AG09309 (cell line): ENCODE measurements around the gene CTPS1.

Experiments used
- DNase-seq: peaks from one replicate; pipeline ENCODE4 v3.0.0-alpha.2; 2010; ENCODE audit warnings: low read depth
- H3K4me3 ChIP-seq: 2 replicates; pipeline ENCODE4 v1.5.1; 2011; ENCODE audit warnings: mild to moderate bottlenecking, low read depth, low read length, moderate library complexity; ENCODE audit not compliant: control insufficient read depth
- CTCF ChIP-seq: IDR thresholded peaks from 2 replicates; pipeline ENCODE4 v1.5.1; 2011; ENCODE audit warnings: mild to moderate bottlenecking, low read depth, low read length, inconsistent platforms; ENCODE audit not compliant: insufficient read depth, control insufficient read depth; ENCODE audit errors: missing control alignments

The CTPS1 gene

GRCh38 chr1:40949563-40949962 is 29.9 kb upstream of the CTPS1 start:
- H3K4me3 ChIP-seq = no peak overlapping the region
- no peak for TF ChIP-seq CTCF
- no peak for DNase-seq

GRCh38 chr1:40951943-40952743 is 27.4 kb upstream of the CTPS1 start:
- H3K4me3 ChIP-seq = no peak overlapping the region
- peak; percentile 92 for TF ChIP-seq CTCF
- DNase-seq = no peak

- TF ChIP-seq CTCF = no peak
- no peak for DNase-seq
- no peak overlapping the region for H3K4me3 ChIP-seq
These were observed 26.7 kb upstream of the CTPS1 start for GRCh38 chr1:40952744-40953315.

DNA sequence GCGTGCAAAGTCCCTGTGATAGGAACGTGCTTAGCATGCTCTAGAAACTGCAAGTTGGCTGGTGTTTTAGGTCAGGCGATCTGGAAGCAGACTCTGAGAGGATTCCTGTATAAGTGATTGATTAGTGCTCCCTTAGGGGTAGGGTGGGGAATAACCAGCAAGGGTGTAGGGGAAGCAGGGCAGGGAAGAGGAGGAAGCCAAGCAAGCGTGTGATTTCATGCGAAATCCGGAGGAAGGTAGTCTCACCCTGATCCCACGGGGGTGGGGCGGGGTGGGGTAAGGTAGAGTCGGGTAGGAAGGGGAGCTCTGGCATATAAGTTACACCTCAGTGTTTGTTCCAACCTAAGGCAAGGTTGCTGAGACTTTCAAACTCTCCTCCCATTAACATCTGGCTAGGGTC is 24.9 kb upstream of the CTPS1 start:
- no peak for DNase-seq
- H3K4me3 ChIP-seq = no peak overlapping the region
- TF ChIP-seq CTCF = no peak

DNA sequence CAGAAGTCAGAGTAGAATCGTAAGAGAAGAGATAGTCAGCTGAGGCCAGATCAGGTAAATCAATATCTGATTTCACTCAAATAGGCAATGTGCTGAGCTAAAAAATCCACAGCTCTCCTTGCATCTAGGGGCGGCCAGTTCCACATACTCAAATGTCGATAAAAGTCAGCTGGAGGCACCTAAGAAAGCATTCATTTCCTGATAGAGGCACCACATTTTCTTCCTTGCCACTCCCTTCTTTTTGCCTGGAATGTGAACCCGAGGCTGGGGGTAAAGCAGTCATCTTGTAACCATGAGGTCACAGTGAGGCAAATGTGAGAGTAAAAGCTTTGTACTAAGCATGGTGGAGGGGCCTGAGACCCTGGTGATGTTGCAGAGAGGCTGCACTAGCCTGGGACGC is 24.2 kb upstream of the CTPS1 start:
- no peak for DNase-seq
- no peak overlapping the region for H3K4me3 ChIP-seq
- no peak for TF ChIP-seq CTCF

DNA sequence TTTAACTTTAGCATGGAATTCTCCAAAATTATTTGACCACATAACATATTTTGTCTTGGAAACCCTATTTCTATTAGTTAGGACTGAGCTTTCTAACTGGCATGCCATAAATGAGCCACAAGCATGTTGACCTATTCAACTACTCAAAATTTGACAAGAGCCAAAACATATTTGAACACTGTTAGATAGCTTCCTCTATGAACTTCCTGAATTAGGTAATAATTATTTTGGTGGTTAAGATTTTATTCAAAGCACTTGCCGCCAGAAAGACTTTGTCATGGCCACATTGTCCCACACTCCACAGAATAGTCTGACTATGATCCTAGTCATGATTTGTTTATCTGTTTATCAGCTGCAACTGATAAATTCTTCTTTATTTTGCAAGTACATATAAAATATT is 23.1 kb upstream of the CTPS1 start:
- TF ChIP-seq CTCF = no peak
- DNase-seq = no peak
- no peak overlapping the region for H3K4me3 ChIP-seq

- DNase-seq = no peak
- TF ChIP-seq CTCF = no peak
- no peak overlapping the region for H3K4me3 ChIP-seq
These were observed 21.3 kb upstream of the CTPS1 start for GRCh38 chr1:40958210-40958609.
